HG03064 (cell line): ENCODE measurements around the gene SH3TC1.

Source experiments
- ATAC-seq: cut with Tn5 transposase; IDR thresholded peaks from one replicate; pipeline ENCODE4 v1.9.1; 2021; ENCODE audit warnings: low read depth; ENCODE audit not compliant: unreplicated experiment

Gene SH3TC1

GRCh38 chr4:8255698-8256441, 56.8 kb downstream of the SH3TC1 start:
- ATAC-seq: no peak

- ATAC-seq: no peak
Observed at GRCh38 chr4:8257854-8258253, 58.8 kb downstream of the SH3TC1 start.

- ATAC-seq: no peak
Observed at GRCh38 chr4:8258552-8259212, 59.6 kb downstream of the SH3TC1 start.

- no peak for ATAC-seq
Observed at GRCh38 chr4:8259743-8260430, 60.8 kb downstream of the SH3TC1 start.

- ATAC-seq: no peak
Observed at GRCh38 chr4:8260656-8261111, 61.6 kb downstream of the SH3TC1 start.

- ATAC-seq: no peak
Observed at GRCh38 chr4:8261851-8262535, 62.9 kb downstream of the SH3TC1 start.

- ATAC-seq: no peak
Observed at GRCh38 chr4:8262637-8263322, 63.7 kb downstream of the SH3TC1 start.

- no peak for ATAC-seq
Observed at GRCh38 chr4:8263397-8263796, 64.3 kb downstream of the SH3TC1 start.

GRCh38 chr4:8264106-8264505, 65.0 kb downstream of the SH3TC1 start:
- no peak for ATAC-seq

GRCh38 chr4:8265171-8265929, 66.3 kb downstream of the SH3TC1 start:
- ATAC-seq: no peak

- ATAC-seq: no peak
Observed at GRCh38 chr4:8266088-8266487, 67.0 kb downstream of the SH3TC1 start.

- ATAC-seq: no peak
Observed at GRCh38 chr4:8266508-8266907, 67.4 kb downstream of the SH3TC1 start.

- no peak for ATAC-seq
Observed at GRCh38 chr4:8267077-8267476, 68.0 kb downstream of the SH3TC1 start.

GRCh38 chr4:8268211-8268610, 69.1 kb downstream of the SH3TC1 start:
- ATAC-seq: no peak

- ATAC-seq: no peak
Observed at GRCh38 chr4:8268901-8269534, 69.9 kb downstream of the SH3TC1 start.

GRCh38 chr4:8269535-8270417, 70.7 kb downstream of the SH3TC1 start, which contains the start of gene HTRA3:
TSS of gene HTRA3 (plus strand) at chr4:8269754. CDS start at chr4:8269969, 215 bp downstream.
- ATAC-seq: no peak

GRCh38 chr4:8270418-8270771, 71.3 kb downstream of the SH3TC1 start:
- no peak for ATAC-seq
